Mesothelial cell of epicardium (in vitro differentiated cells): ENCODE measurements around the gene NAA10. TPM values are rescaled to one million over a fixed set of nuclear protein-coding genes. Genes with fewer than 3 reads are reported as not detected.

ENCODE experiments used
- DNase-seq, 2 experiments: peaks; one replicate each; pipeline ENCODE4 v3.0.0; 2021; ENCODE audit warnings: low spot score in 2 of 2; ENCODE audit not compliant: unreplicated experiment in 2 of 2
- H3K27ac Mint-ChIP-seq: 2 replicates; pipeline ENCODE4 v1.8.0; 2021; ENCODE audit warnings: mixed read lengths
- H3K27me3 Mint-ChIP-seq: 2 replicates; pipeline ENCODE4 v1.8.0; 2021; ENCODE audit warnings: low read depth, mixed read lengths
- H3K36me3 Mint-ChIP-seq: 2 replicates; pipeline ENCODE4 v1.8.0; 2021; ENCODE audit warnings: mixed read lengths
- H3K4me1 Mint-ChIP-seq: 2 replicates; pipeline ENCODE4 v1.8.0; 2021; ENCODE audit warnings: mixed read lengths
- H3K4me3 Mint-ChIP-seq: 2 replicates; pipeline ENCODE4 v1.8.0; 2021; ENCODE audit warnings: mild to moderate bottlenecking, moderate library complexity, mixed read lengths
- H3K9me3 Mint-ChIP-seq: 2 replicates; pipeline ENCODE4 v1.8.0; 2021; ENCODE audit warnings: mixed read lengths
- total RNA-seq: library from RNA; stranded (reverse); gene quantifications from 3 replicates; pipeline ENCODE4 v1.2.1, GENCODE V29; 2021
- TF ChIP-seq, protein P1 (sequence below): fragments of 200-600 bp; sonication (generic); IDR thresholded peaks from one replicate; pipeline ENCODE4 v1.5.0; 2021; ENCODE audit warnings: antibody characterized with exemption; ENCODE audit not compliant: unreplicated experiment

Gene NAA10
- total RNA-seq, 1 donor from 2014 or later: 76.8 TPM

DNA sequence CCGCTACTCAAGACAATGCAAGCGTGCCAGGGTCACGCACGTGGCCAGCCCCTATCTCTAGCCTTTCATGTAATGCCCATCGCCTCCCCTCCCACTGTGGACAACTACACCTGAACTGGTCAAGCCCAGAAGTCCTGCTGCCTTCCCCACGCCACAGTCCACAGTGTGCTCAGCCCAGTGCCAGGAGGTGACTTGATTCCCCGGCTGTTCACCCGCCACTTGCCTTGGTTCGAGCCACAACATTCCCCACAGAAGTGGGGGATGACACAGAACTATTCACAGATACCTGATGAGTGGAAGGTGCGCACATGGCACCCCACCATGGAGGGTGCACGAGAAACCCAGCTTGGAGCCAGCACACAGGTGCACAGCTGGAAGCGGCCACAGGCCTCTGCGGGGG, 15.6 kb downstream of the NAA10 start:
- TF ChIP-seq, protein P1, sequence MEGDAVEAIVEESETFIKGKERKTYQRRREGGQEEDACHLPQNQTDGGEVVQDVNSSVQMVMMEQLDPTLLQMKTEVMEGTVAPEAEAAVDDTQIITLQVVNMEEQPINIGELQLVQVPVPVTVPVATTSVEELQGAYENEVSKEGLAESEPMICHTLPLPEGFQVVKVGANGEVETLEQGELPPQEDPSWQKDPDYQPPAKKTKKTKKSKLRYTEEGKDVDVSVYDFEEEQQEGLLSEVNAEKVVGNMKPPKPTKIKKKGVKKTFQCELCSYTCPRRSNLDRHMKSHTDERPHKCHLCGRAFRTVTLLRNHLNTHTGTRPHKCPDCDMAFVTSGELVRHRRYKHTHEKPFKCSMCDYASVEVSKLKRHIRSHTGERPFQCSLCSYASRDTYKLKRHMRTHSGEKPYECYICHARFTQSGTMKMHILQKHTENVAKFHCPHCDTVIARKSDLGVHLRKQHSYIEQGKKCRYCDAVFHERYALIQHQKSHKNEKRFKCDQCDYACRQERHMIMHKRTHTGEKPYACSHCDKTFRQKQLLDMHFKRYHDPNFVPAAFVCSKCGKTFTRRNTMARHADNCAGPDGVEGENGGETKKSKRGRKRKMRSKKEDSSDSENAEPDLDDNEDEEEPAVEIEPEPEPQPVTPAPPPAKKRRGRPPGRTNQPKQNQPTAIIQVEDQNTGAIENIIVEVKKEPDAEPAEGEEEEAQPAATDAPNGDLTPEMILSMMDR: no peak
- Mint-ChIP-seq H3K4me3 (no peak overlapping the region), H3K27me3 (no peaks in the 10 kb centered on the region), H3K27ac (no peak overlapping the region), H3K4me1 (peaks cover 2% of the 10 kb centered on the region), H3K9me3 (no peaks in the 10 kb centered on the region), H3K36me3 (peaks cover 7% of the 10 kb centered on the region)
- DNase-seq: no peak

DNA sequence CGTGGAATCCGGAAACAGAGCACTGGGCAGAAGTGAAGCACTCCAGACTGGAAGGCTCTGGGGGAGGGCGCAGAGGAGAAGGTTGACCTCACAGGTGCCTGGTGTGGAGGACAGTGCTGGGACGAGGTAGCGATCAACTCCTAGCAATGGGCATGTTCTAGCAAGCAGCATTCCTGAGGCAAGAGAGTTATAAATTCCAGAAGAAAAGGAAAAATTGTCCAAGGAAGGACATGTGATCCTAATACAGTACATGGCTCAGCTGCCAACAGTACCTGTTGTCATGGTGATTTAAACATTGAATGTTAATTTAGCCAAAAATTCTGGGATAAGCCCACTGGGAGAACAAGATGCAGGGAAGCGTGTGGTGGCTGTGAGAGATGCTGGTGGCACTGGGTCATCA, 17.0 kb downstream of the NAA10 start:
- no peak overlapping the region for H3K4me3 Mint-ChIP-seq
- TF ChIP-seq, protein P1: no peak
- H3K27ac Mint-ChIP-seq: no peak overlapping the region
- H3K36me3 Mint-ChIP-seq: peaks cover 7% of the 10 kb centered on the region
- DNase-seq: no peak
- no peaks in the 10 kb centered on the region for H3K27me3 Mint-ChIP-seq
- H3K4me1 Mint-ChIP-seq: no peaks in the 10 kb centered on the region
- H3K9me3 Mint-ChIP-seq: no peaks in the 10 kb centered on the region

DNA sequence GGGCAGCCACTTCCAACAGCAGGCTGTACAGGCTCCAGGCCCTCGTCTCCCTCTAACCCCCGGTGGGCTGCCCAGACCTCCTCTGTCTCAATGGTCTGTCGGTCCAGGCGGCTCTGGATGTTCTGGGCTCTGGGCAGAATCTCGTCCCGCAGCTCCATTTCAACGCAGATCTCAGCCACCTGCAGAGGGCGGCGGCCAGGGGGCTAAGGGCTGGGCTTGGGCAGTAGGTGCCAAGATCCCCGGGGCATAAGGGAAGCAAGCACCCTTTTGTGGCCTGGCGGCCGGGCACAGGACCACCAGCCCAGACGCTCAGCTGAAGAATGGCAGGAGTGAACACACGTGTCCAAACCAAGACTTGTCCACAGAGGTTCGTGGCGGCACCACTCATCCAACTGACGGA, 21.1 kb downstream of the NAA10 start:
- Mint-ChIP-seq H3K27me3 (no peaks in the 10 kb centered on the region), H3K4me1 (no peaks in the 10 kb centered on the region), H3K27ac (no peak overlapping the region), H3K36me3 (peaks cover 11% of the 10 kb centered on the region), H3K9me3 (no peaks in the 10 kb centered on the region), H3K4me3 (no peak overlapping the region)
- no peak for DNase-seq
- TF ChIP-seq, protein P1: no peak

DNA sequence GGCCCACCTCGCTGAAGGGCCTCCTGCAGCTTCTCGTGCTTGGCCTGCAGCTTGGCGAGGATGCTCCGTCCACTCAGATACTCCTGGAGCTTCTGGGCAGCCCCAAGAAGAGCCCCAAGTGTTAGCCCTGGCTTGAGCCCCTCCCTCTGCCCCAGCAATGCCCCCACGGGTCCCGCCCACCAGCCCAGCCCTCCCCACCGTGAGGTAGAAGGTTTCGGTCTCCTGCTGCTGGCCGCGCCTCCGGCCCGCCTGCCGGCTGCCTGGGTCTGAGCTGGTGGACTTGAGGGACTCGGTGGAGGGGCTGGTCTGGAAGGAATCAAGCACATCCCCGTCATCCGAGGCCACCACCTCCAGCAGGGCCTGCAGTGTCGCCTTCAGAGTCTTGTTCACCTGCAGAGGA, 21.6 kb downstream of the NAA10 start:
- no peaks in the 10 kb centered on the region for H3K27me3 Mint-ChIP-seq
- H3K9me3 Mint-ChIP-seq: no peaks in the 10 kb centered on the region
- H3K4me1 Mint-ChIP-seq: no peaks in the 10 kb centered on the region

DNA sequence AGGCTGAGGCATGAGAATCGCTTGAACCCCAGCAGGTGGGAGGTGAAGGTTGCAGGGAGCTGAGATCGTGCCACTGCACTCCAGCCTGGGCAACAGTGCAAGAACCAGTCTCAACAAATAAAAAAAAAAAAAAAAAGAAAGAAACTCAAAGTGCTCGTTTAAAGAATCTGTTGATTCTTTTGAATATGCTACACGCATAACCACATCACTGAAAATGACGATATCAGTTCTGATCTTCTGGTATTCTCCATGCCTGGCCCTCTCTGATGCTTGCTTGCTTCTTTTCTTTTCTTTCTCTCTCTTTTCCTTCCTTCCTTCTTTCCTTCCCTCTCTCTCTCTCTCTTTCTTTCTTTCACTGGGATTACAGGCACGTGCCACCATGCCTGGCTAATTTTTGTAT, 23.0 kb downstream of the NAA10 start:
- Mint-ChIP-seq H3K4me3 (no peak overlapping the region), H3K9me3 (no peaks in the 10 kb centered on the region)
- TF ChIP-seq, protein P1: no peak

More for the DNA sequence above, 21.6 kb downstream of the NAA10 start:
- Mint-ChIP-seq H3K36me3 (peaks cover 11% of the 10 kb centered on the region), H3K27ac (no peak overlapping the region), H3K4me3 (no peak overlapping the region)
- TF ChIP-seq, protein P1: no peak
- DNase-seq: no peak

DNA sequence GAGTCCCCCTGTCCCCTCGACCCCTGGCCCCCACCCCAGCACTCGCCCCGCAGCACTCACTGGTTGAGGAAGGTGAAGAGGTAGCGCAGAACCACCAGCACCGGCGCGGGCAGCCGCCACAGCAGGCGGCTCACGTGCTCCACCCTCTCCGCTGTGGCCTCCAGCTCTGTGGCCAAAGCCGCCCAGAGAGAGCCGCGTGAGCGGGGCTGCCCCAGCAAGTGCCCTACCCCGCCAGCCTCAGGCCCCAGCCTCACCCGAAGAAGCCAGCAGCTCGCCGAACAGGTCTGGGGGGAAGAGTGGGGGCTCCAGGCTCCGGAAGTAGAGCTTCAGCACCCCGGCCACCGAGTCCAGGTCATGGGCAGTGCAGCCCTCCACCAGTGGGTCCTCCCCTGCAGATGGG, 24.4 kb downstream of the NAA10 start:
- Mint-ChIP-seq H3K27ac (no peak overlapping the region), H3K36me3 (peaks cover 3% of the 10 kb centered on the region), H3K4me3 (no peak overlapping the region), H3K9me3 (no peaks in the 10 kb centered on the region), H3K27me3 (no peaks in the 10 kb centered on the region), H3K4me1 (no peaks in the 10 kb centered on the region)
- no peak for DNase-seq
- TF ChIP-seq, protein P1: no peak

More for the DNA sequence above, 23.0 kb downstream of the NAA10 start:
- DNase-seq: no peak
- Mint-ChIP-seq H3K27me3 (no peaks in the 10 kb centered on the region), H3K27ac (no peak overlapping the region), H3K36me3 (peaks cover 6% of the 10 kb centered on the region), H3K4me1 (no peaks in the 10 kb centered on the region)
